H1 (cell line): Measurements from ENCODE around the gene RPS21. TPM values are rescaled to one million over a fixed set of nuclear protein-coding genes. Genes with fewer than 3 reads are reported as not detected.
A peak's percentile ranks its signal among the peaks of the same experiment; 100 is the strongest.

Experiments
- CTCF ChIA-PET: fragments of 300-600 bp; sonication (Branson Sonifier 250); formaldehyde crosslinking; loops from one replicate; lab custom pipeline; 2021; ENCODE audit not compliant: partially characterized antibody; lab: Charles Lee
- POLR2A ChIA-PET: fragments of 300-600 bp; sonication (Branson Sonifier 250); formaldehyde crosslinking; loops from one replicate; lab custom pipeline; 2021; ENCODE audit warnings: inconsistent platforms; ENCODE audit not compliant: partially characterized antibody; lab: Charles Lee
- DNase-seq, 2 experiments: peaks; one replicate each; pipeline versions ENCODE4 v3.0.0 to v3.0.0-alpha.2; 2010 to 2022; ENCODE audit warnings: low spot score in 2 of 2, low read depth in 1 of 2, mixed read lengths in 1 of 2
- FAIRE-seq: peaks from 2 replicates; lab custom pipeline; 2011; peaks lifted over from hg19 to GRCh38; lab: Jason Lieb, UNC
- H2AFZ ChIP-seq: 2 replicates; pipeline ENCODE4 v1.8.1; 2012; ENCODE audit warnings: low read length, inconsistent platforms
- H2AK5ac ChIP-seq: 2 replicates; pipeline ENCODE4 v1.6.1; 2013; ENCODE audit warnings: low read depth, low read length
- H2BK120ac ChIP-seq: replicated peaks from 2 replicates; pipeline ENCODE3; 2013; ENCODE audit warnings: low read depth, low read length, inconsistent platforms
- H2BK12ac ChIP-seq: 2 replicates; pipeline ENCODE4 v1.6.1; 2013; ENCODE audit warnings: low read depth, low read length
- H2BK15ac ChIP-seq: 2 replicates; pipeline ENCODE4 v1.6.1; 2013; ENCODE audit warnings: low read length
- H2BK20ac ChIP-seq: 2 replicates; pipeline ENCODE4 v1.6.1; 2013; ENCODE audit warnings: low read length
- H2BK5ac ChIP-seq: 2 replicates; pipeline ENCODE4 v1.6.1; 2013; ENCODE audit warnings: low read depth, low read length
- H3K14ac ChIP-seq: 2 replicates; pipeline ENCODE4 v1.6.1; 2013; ENCODE audit warnings: inconsistent platforms; ENCODE audit not compliant: insufficient read length
- H3K18ac ChIP-seq: 2 replicates; pipeline ENCODE4 v1.6.1; 2013; ENCODE audit warnings: low read length; ENCODE audit errors: extremely low read depth
- H3K23ac ChIP-seq: 2 replicates; pipeline ENCODE4 v1.6.1; 2013; ENCODE audit warnings: inconsistent platforms; ENCODE audit not compliant: insufficient read length
- H3K23me2 ChIP-seq: 2 replicates; pipeline ENCODE4 v1.6.1; 2013; ENCODE audit warnings: low read depth, low read length
- H3K27ac ChIP-seq: 2 replicates; pipeline ENCODE4 v1.6.1; 2011; ENCODE audit warnings: low read depth, low read length, inconsistent platforms
- H3K27me3 ChIP-seq, 4 experiments: replicated peaks in 1 of 4; 1 replicate in 1 of 4; 2 replicates in 3 of 4; pipeline versions ENCODE4 v1.6.1 to v1.8.1; 2011 to 2013; ENCODE audit warnings: low read length in 3 of 4, mild to moderate bottlenecking in 3 of 4, inconsistent platforms in 2 of 4, mixed read lengths in 2 of 4, moderate library complexity in 1 of 4; ENCODE audit not compliant: control insufficient read depth in 3 of 4, insufficient read depth in 3 of 4; ENCODE audit errors: extremely low read depth in 1 of 4
- H3K36me3 ChIP-seq, 4 experiments: 2 replicates each; pipeline versions ENCODE4 v1.6.1 to v1.8.1; 2011 to 2013; ENCODE audit warnings: mild to moderate bottlenecking in 4 of 4, low read length in 3 of 4, moderate library complexity in 2 of 4, control low read depth in 1 of 4, inconsistent platforms in 1 of 4; ENCODE audit not compliant: insufficient read depth in 4 of 4, control insufficient read depth in 2 of 4
- H3K4ac ChIP-seq: replicated peaks from 2 replicates; pipeline ENCODE3; 2013; ENCODE audit warnings: low read length, low read depth, mixed read lengths, inconsistent platforms; ENCODE audit not compliant: insufficient read length
- H3K4me1 ChIP-seq, 4 experiments: replicated peaks in 1 of 4; 1 replicate in 1 of 4; 2 replicates in 3 of 4; pipeline versions ENCODE4 v1.6.1 to v1.8.1; 2011 to 2013; ENCODE audit warnings: low read length in 3 of 4, inconsistent platforms in 2 of 4, mixed read lengths in 1 of 4; ENCODE audit not compliant: insufficient read depth in 4 of 4, control insufficient read depth in 3 of 4
- H3K4me2 ChIP-seq, 2 experiments: 2 replicates each; pipeline versions ENCODE4 v1.6.1 to v1.8.1; 2011 to 2013; ENCODE audit warnings: low read depth in 2 of 2, low read length in 2 of 2, control low read depth in 1 of 2, inconsistent platforms in 1 of 2, mild to moderate bottlenecking in 1 of 2; ENCODE audit not compliant: insufficient read depth in 1 of 2
- H3K4me3 ChIP-seq, 4 experiments: fragments of 200-600, 300-600 bp in 1 of 4; sonication (generic), shearing (Covaris generic), sonication (Bioruptor Twin) in 1 of 4; 2 replicates each; pipeline versions ENCODE4 v1.5.1 to v1.8.1; 2011 to 2016; ENCODE audit warnings: low read length in 4 of 4, low read depth in 3 of 4, control low read depth in 2 of 4, inconsistent platforms in 2 of 4, mild to moderate bottlenecking in 2 of 4, mixed read lengths in 1 of 4, moderate library complexity in 1 of 4; ENCODE audit not compliant: insufficient read depth in 2 of 4; ENCODE audit errors: extremely low read depth in 1 of 4
- H3K56ac ChIP-seq: replicated peaks from 2 replicates; pipeline ENCODE3; 2013; ENCODE audit warnings: low read depth, mild to moderate bottlenecking, mixed read lengths, low read length, inconsistent platforms; ENCODE audit not compliant: insufficient read length
- H3K79me1 ChIP-seq: 2 replicates; pipeline ENCODE4 v1.6.1; 2013; ENCODE audit warnings: low read depth, low read length, control low read depth
- H3K79me2 ChIP-seq, 2 experiments: 2 replicates each; pipeline versions ENCODE4 v1.6.1 to v1.8.1; 2012 to 2013; ENCODE audit warnings: low read length in 2 of 2, mild to moderate bottlenecking in 2 of 2, inconsistent platforms in 1 of 2; ENCODE audit not compliant: insufficient read depth in 2 of 2, control insufficient read depth in 1 of 2
- H3K9ac ChIP-seq, 4 experiments: replicated peaks in 1 of 4; 1 replicate in 1 of 4; 2 replicates in 3 of 4; pipeline versions ENCODE4 v1.6.1 to v1.8.1; 2011 to 2013; ENCODE audit warnings: low read depth in 3 of 4, low read length in 3 of 4, control low read depth in 2 of 4, mild to moderate bottlenecking in 2 of 4, moderate library complexity in 2 of 4, inconsistent platforms in 1 of 4; ENCODE audit errors: extremely low read depth in 1 of 4
- H3K9me3 ChIP-seq, 2 experiments: 2 replicates each; pipeline versions ENCODE4 v1.6.1 to v1.8.1; 2012 to 2013; ENCODE audit warnings: mild to moderate bottlenecking in 2 of 2, moderate library complexity in 2 of 2, control low read depth in 1 of 2, inconsistent platforms in 1 of 2, low read depth in 1 of 2, low read length in 1 of 2, mixed read lengths in 1 of 2; ENCODE audit not compliant: insufficient read depth in 2 of 2
- H4K20me1 ChIP-seq, 2 experiments: replicated peaks in 1 of 2; 2 replicates each; pipeline versions ENCODE3 to v1.8.1; 2011 to 2013; ENCODE audit warnings: inconsistent platforms in 2 of 2, low read length in 2 of 2, mild to moderate bottlenecking in 1 of 2; ENCODE audit not compliant: insufficient read depth in 2 of 2, control insufficient read depth in 1 of 2
- H4K5ac ChIP-seq: 2 replicates; pipeline ENCODE4 v1.6.1; 2013; ENCODE audit warnings: low read length, low read depth, mixed read lengths, inconsistent platforms; ENCODE audit not compliant: insufficient read length
- H4K8ac ChIP-seq: 2 replicates; pipeline ENCODE4 v1.8.0; 2013; ENCODE audit warnings: mild to moderate bottlenecking, moderate library complexity, low read length, inconsistent platforms; ENCODE audit not compliant: insufficient read depth; ENCODE audit errors: extremely low read depth
- H4K91ac ChIP-seq: replicated peaks from 2 replicates; pipeline ENCODE3; 2013; ENCODE audit warnings: low read length, mixed read lengths, inconsistent platforms; ENCODE audit not compliant: insufficient read length
- CTBP2 ChIP-seq: IDR thresholded peaks from 2 replicates; pipeline ENCODE4 v1.7.0; 2011; ENCODE audit warnings: borderline replicate concordance, mild to moderate bottlenecking, moderate library complexity, mixed read lengths, low read length; ENCODE audit not compliant: insufficient read depth, insufficient read length
- POLR2A ChIP-seq, 2 experiments: IDR thresholded peaks; 1 replicate in 1 of 2; 2 replicates in 1 of 2; pipeline ENCODE4 v1.6.1; 2011; ENCODE audit warnings: low read depth in 2 of 2, low read length in 2 of 2, mild to moderate bottlenecking in 2 of 2; ENCODE audit errors: control extremely low read depth in 1 of 2
- WGBS, 2 experiments: shearing (Covaris generic) in 1 of 2; methylation state at CpG; one replicate each; pipeline versions ENCODE4 v1.1.6 to v1.1.7; 2013 to 2015; ENCODE audit warnings: low lambda C conversion rate in 2 of 2, mixed read lengths in 2 of 2, inconsistent platforms in 1 of 2, low coverage in 1 of 2, missing lambda C conversion rate in 1 of 2; ENCODE audit not compliant: insufficient replicate concordance in 2 of 2, insufficient coverage in 1 of 2, insufficient read length in 1 of 2; ENCODE audit errors: extremely low coverage in 1 of 2, missing lambda C conversion rate in 1 of 2; 5-methylcytosine and 5-hydroxymethylcytosine counted together
- polyA plus RNA-seq, 7 experiments: library from polyadenylated mRNA; depleted of rRNA in 3 of 7; stranded (reverse) in 5 of 7; unstranded in 2 of 7; fragments of >200 nt in 5 of 7; fragments of 200-250 nt in 2 of 7; gene quantifications; 1 replicate in 5 of 7; 2 replicates in 1 of 7; 4 replicates in 1 of 7; pipeline versions ENCODE4 v1.2.1 to v1.2.3, GENCODE V29; 2011 to 2013; ENCODE audit warnings: missing spikeins in 2 of 7, mixed read lengths in 2 of 7
- total RNA-seq: library from RNA; stranded (reverse); fragmentation: NEBNext Ultra II Directional; extraction: Animal tissue kit (Norgen Biotek cat#: 25700); gene quantifications from 2 replicates; pipeline ENCODE4 v1.2.1, GENCODE V29; 2021
- TF ChIP-seq, protein P1 (sequence below): IDR thresholded peaks from 2 replicates; pipeline ENCODE4 v1.6.1; 2012; ENCODE audit warnings: inconsistent platforms

The RPS21 gene
- total and polyA plus RNA-seq, 2 of the 8 experiments (the other 6 are each of a cell fraction or from before 2014, with no cell fraction given), result 1,787 to 7,219 TPM

DNA sequence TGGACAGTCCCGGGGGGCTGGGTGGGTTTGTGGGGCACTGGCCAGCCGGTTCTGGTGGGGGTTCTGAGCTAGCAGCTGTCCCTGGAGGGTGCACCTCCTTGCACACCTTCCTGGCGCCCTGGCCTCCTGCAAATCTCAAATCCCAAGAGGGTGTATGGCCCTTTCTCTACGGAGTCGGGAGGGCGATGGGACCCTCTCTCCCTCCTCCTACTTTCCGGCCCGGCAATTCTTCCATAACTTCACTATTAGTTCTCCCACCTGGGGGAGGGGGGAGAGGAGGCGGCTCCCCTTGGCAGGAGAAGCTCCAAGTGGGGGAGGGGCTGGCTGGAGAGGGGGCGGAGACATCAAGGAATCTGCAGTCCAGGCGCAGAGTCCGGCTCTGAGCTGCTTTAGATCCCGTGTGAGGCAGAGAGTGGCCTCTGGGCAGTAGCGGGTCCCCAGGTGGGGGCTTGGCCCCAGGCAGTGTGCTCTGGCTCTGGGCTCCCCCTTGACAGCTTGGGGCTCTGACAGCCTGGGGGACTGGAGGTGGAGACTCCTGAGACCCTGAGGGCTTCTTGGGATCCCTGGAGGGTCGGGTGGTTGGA is 18.4 kb upstream of the RPS21 start:
- TF ChIP-seq POLR2A (IDR thresholded peaks at IDR 0.05; ENCODE audit: control extremely low read depth in 1 of 2, low read depth in 2 of 2, low read length in 2 of 2) (no peak), CTBP2 (peak; percentile 15)
- TF ChIP-seq, protein P1, sequence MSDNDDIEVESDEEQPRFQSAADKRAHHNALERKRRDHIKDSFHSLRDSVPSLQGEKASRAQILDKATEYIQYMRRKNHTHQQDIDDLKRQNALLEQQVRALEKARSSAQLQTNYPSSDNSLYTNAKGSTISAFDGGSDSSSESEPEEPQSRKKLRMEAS, result no peak
- Histone ChIP-seq H4K91ac (peak overlapping the region; percentile 98), H3K4me3 (peak overlapping the region; percentile 10 to 77 (median 58); a peak in 6 of 8 replicates), H3K23ac (no peak overlapping the region), H4K20me1 (peaks cover 7% of the 10 kb centered on the region in 2 experiments), H4K8ac (peak overlapping the region; percentile 83; the same call in 1 of the 2 replicates), H3K79me1 (peaks cover 5% of the 10 kb centered on the region), H3K4me2 (peak overlapping the region; percentile 85 to 86), H3K18ac (peak overlapping the region; percentile 95), H2AK5ac (no peak overlapping the region; the same call in 1 of the 2 replicates), H3K36me3 (no peaks in the 10 kb centered on the region), H3K27me3 (no peaks in the 10 kb centered on the region), H4K5ac (peak overlapping the region; percentile 86), H3K14ac (no peak overlapping the region), H2BK12ac (peak overlapping the region; percentile 90; the same call in 1 of the 2 replicates), H2BK20ac (peak overlapping the region; percentile 86; the same call in 1 of the 2 replicates), H2BK15ac (peak overlapping the region; percentile 95; the same call in 1 of the 2 replicates), H2BK120ac (peak overlapping the region; percentile 77), H3K27ac (no peak overlapping the region), H3K9me3 (no peaks in the 10 kb centered on the region), H3K4me1 (peaks cover 11 to 58% (median 50%) of the 10 kb centered on the region in 4 experiments), H3K4ac (no peak overlapping the region), H3K23me2 (peaks cover 12% of the 10 kb centered on the region), H3K56ac (peak overlapping the region; percentile 70), H3K9ac (no peak overlapping the region; a peak in 3 of 7 replicates), H3K79me2 (peaks cover 11 to 31% of the 10 kb centered on the region in 2 experiments; a peak in 3 of 4 replicates), H2AFZ (no peak overlapping the region), H2BK5ac (peak overlapping the region; percentile 93; the same call in 1 of the 2 replicates)
- CTCF ChIA-PET, result interaction anchor here (0.5 to 10.9 kb wide), 23 partner anchors 9 to 1686 kb away, joined by 3 to 212 read pairs (median 4); partner anchors contain the start of gene RPS21
- peak in 1 of 2 experiments; percentile 79 for DNase-seq
- POLR2A ChIA-PET, result interaction anchor here (0.7 to 12.6 kb wide), 18 partner anchors 8 to 150 kb away, joined by 3 to 213 read pairs (median 4); partner anchors contain the start of genes ADRM1 and RPS21
- WGBS, 2 experiments, result 7% methylated on average over 12 of the region's 15 CpGs; no CpG with 5 or more reads in 1 of the 2 experiments
- no peak for FAIRE-seq
